NOMO-1 (cell line): ENCODE data around the gene CYP4F12.

ENCODE experiments used
- DNase-seq, 2 experiments: peaks; one replicate each; lab custom pipeline; 2025; ENCODE audit not compliant: unreplicated experiment in 2 of 2; lab: John Stamatoyannopoulos, UW

The CYP4F12 gene

DNA sequence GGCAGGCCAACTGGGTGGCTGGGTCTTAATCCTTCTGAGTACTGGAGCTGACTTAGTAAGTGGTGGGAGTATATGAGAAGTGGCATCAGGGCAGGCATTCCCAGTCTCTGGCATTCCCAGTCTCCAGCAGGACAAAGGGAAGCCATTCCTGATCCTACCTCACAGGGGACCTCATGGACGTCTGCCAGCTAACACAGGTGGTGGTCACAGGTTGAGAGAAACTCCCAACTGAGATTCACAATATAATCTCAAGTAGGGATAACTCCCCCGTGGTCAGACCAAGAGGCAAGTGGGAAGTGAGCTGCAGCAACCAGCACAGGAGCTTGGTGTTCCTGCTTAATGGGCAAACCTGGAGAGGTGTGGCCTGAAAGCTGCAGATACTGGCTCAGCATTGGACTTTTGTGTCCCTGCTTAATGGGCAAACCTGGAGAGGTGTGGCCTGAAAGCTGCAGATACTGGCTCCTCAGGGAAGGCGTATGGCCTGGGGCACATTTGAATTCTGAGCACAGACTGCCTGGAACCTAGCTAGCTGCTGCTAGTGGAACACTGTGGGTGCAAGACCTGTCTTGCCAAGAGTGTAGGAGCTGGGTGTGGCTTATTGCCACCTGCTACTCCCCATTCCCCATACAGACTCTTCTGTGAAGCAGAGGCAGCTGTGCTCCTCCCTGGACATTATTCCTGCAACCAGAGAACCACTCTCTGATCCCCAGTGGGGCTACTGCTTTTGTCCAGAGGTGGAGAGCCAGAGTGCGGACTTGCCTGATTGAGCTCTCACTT, 29.1 kb downstream of the CYP4F12 start:
- no peak for DNase-seq

GRCh38 chr19:15702534-15702930, 29.6 kb downstream of the CYP4F12 start:
- DNase-seq = peak; percentile 78 to 80

GRCh38 chr19:15714638-15715037, 41.8 kb downstream of the CYP4F12 start:
- no peak for DNase-seq

DNA sequence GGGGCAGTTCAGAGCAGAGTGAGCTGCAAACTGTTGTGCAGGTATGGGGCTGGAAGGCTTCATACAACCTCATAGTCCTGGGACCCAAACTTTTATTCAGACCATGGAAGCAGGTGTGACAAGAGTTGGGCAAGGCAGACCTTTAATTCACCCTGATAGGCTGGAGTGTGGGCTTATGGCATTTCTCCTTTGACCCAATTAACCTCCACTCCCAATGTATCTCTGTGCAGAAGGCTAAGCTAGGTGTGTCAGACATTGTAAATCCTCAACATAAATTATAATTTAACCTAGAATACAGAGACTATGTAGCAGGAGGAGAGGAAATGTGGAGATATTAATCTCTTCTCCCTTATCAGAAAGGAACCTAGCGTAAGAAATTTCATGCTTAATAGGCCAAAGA, 42.8 kb downstream of the CYP4F12 start:
- DNase-seq = no peak

GRCh38 chr19:15717809-15718208, 44.9 kb downstream of the CYP4F12 start:
- no peak for DNase-seq

DNA sequence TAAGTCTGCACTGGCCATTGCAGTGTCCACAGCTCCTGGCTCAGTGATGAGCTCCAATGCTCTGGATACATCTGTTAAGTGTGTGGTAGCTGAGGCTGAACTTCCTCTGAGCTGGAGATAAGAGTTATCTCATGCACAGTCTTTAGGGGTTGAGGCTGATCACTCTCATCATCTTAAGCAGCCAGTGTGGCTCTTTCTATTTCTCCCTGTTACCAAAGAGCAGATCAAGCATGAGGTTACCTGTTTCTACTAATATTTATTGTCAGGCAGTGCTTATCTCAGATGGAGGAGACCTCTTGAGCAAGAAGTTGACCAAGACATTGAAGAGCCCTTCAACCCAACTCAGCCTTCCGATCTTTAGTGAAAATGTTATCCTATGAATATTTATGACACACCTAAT, 48.4 kb downstream of the CYP4F12 start:
- no peak for DNase-seq

DNA sequence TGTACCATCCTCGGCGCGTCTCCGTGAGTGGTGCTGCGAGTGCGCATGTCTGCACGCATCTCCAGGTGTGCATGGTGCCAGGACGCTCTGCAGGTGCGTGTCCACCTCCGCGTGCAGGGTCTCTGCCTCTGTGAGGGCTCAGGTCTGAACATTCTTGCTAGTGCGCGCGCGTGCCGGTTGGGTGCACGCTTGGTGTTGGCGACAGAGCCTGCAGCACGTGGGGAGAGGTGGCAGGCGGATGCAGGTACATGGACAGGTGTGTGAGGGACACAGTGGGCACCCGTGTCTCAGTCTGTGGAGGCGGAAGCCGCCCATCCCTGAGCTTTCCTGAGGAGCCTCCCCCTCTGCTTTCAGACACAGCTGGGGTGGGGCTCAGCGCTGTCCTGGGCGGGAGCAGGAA, 50.1 kb downstream of the CYP4F12 start:
- DNase-seq = no peak

DNA sequence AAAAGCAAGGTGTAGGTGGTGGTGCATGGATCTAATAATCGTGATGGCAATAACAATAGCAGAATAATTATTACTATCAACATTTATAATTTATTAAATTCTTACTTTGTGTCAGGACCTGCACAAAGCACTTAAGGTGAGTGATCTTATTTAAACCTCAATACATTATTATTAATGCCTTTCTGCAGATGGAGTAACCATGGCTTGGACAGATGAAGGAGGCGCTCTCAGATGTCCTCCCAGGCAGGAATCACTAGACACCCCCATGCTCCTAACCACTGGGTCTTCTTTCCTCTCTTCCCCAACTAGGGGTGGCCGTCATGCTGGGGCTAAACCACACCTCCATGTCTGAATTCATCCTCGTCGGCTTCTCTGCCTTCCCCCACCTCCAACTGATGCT, 54.8 kb downstream of the CYP4F12 start, which contains the start of gene OR10H2:
OR10H2 (plus strand) TSS at position 301 of the 400 bp plus-strand sequence; CDS start at position 321, 20 bp downstream.
- no peak for DNase-seq

DNA sequence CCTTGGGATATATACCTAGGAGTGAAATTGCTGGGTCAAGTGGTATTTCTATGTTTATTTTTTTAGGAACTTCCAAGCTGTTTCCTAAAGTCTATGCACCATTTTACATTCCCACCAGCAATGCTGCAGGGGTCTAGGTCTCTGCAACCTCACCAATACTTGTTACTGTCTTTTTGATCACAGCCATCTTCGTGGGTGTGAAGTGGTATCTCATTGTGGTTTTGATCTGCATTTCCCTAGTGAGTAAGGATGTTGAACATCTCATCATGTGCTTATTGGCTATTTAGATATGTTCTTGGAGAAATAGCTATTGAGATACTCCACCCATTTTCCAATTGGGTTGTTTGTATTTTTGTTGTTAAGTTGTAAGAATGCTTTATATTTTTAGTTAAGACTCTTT, 57.7 kb downstream of the CYP4F12 start:
- DNase-seq = no peak

DNA sequence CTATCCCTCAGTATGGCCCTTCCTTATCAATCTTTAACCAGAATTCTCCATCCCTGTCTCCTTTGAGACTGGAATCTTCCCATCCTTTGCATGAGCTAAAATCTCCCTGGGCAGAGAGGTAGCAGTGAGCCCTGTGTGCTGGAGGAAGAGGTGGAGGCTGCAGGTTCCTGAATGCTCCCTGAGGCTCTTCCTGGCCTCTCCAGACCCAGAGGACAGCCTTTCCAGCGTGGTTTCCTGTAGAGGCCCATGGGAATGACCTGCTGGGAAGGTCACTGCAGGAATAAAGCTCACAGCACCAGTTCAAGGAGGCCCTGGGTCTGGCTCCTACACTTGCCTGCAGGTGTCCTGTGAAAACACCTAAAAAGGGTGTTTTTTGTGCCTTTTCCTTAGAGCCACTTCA, 59.5 kb downstream of the CYP4F12 start:
- DNase-seq = no peak

DNA sequence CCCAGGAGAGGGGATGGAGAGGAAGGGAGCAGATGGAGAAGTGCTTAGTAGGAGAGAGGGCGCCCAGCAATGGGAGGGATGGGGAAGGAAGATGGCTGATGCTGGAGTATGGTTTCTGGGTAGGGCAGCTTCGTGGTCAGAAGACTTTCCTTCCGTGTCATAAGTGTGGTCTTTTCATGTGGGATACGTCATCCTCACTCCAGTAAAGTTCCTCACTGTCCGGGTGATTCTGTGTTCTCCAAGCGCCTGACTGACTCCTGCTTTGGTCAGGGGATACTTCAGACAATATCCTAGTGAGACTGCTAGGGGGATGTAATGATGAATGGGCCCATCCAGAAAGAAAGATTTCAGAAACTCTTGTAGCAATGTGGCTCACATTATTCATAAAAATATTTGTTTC, 61.0 kb downstream of the CYP4F12 start:
- DNase-seq = no peak

- DNase-seq = no peak
Measured at GRCh38 chr19:15737722-15738121, 64.8 kb downstream of the CYP4F12 start, which contains the start of gene OR10H3. Gene OR10H3, plus strand, starts transcription at chr19:15737985. Its CDS starts 3,408 bp downstream, at chr19:15741393.

- DNase-seq = no peak
Measured at GRCh38 chr19:15740785-15741184, 67.9 kb downstream of the CYP4F12 start.
